ENCODE data around the gene AVPR2.

AVPR2 gene

GRCh38 chrX:153930011-153930910 is 25.8 kb downstream of the AVPR2 start:
- TF ChIP-seq GATA1 (IDR thresholded peaks at IDR 0.05; ENCODE audit: low read depth, low read length) (no peak), POLR2A (IDR thresholded peaks at IDR 0.05; ENCODE audit: low read length) (no peak)
- no peak for DNase-seq

GRCh38 chrX:153931151-153931550 is 26.7 kb downstream of the AVPR2 start:
- no peak for DNase-seq
- TF ChIP-seq GATA1 (IDR thresholded peaks at IDR 0.05; ENCODE audit: low read depth, low read length) (no peak), POLR2A (IDR thresholded peaks at IDR 0.05; ENCODE audit: low read length) (no peak)

- no peak for DNase-seq
- TF ChIP-seq POLR2A (IDR thresholded peaks at IDR 0.05; ENCODE audit: low read length) (no peak), GATA1 (IDR thresholded peaks at IDR 0.05; ENCODE audit: low read depth, low read length) (no peak)
Measured at GRCh38 chrX:153931748-153932147, 27.3 kb downstream of the AVPR2 start.

GRCh38 chrX:153932220-153932915 is 27.9 kb downstream of the AVPR2 start:
- TF ChIP-seq GATA1 (IDR thresholded peaks at IDR 0.05; ENCODE audit: low read depth, low read length) = no peak
- DNase-seq = no peak

- TF ChIP-seq POLR2A (IDR thresholded peaks at IDR 0.05; ENCODE audit: low read length) (no peak), GATA1 (IDR thresholded peaks at IDR 0.05; ENCODE audit: low read depth, low read length) (no peak)
- DNase-seq = no peak
Measured at GRCh38 chrX:153933748-153934147, 29.3 kb downstream of the AVPR2 start.

- TF ChIP-seq POLR2A (IDR thresholded peaks at IDR 0.05; ENCODE audit: low read length) (no peak), GATA1 (IDR thresholded peaks at IDR 0.05; ENCODE audit: low read depth, low read length) (no peak)
- DNase-seq = peak; percentile 28 to 49
Measured at GRCh38 chrX:153934148-153934761, 29.8 kb downstream of the AVPR2 start.

- peak; percentile 81 to 86 for DNase-seq
- peak; percentile 56 for TF ChIP-seq POLR2A (IDR thresholded peaks at IDR 0.05; ENCODE audit: low read length)
- TF ChIP-seq GATA1 (IDR thresholded peaks at IDR 0.05; ENCODE audit: low read depth, low read length) = no peak
Measured at GRCh38 chrX:153934762-153935325, 30.4 kb downstream of the AVPR2 start, which contains the start of gene NAA10. Gene NAA10, minus strand, starts transcription at chrX:153935037. Its CDS starts 133 bp downstream, at chrX:153934904.

- DNase-seq = peak in 1 of 2 experiments; percentile 31
- no peak for TF ChIP-seq GATA1 (IDR thresholded peaks at IDR 0.05; ENCODE audit: low read depth, low read length)
- TF ChIP-seq POLR2A (IDR thresholded peaks at IDR 0.05; ENCODE audit: low read length) = no peak
Measured at GRCh38 chrX:153935326-153935851, 30.9 kb downstream of the AVPR2 start.

GRCh38 chrX:153937056-153937455 is 32.6 kb downstream of the AVPR2 start:
- TF ChIP-seq GATA1 (IDR thresholded peaks at IDR 0.05; ENCODE audit: low read depth, low read length) = no peak
- TF ChIP-seq POLR2A (IDR thresholded peaks at IDR 0.05; ENCODE audit: low read length) = no peak
- no peak for DNase-seq

- no peak for TF ChIP-seq GATA1 (IDR thresholded peaks at IDR 0.05; ENCODE audit: low read depth, low read length)
- no peak for TF ChIP-seq POLR2A (IDR thresholded peaks at IDR 0.05; ENCODE audit: low read length)
- DNase-seq = no peak
Measured at GRCh38 chrX:153938226-153938786, 33.8 kb downstream of the AVPR2 start.

GRCh38 chrX:153939573-153939972 is 35.1 kb downstream of the AVPR2 start:
- DNase-seq = no peak
- TF ChIP-seq GATA1 (IDR thresholded peaks at IDR 0.05; ENCODE audit: low read depth, low read length) (no peak), POLR2A (IDR thresholded peaks at IDR 0.05; ENCODE audit: low read length) (no peak)

GRCh38 chrX:153941336-153942252 is 37.1 kb downstream of the AVPR2 start:
- TF ChIP-seq GATA1 (IDR thresholded peaks at IDR 0.05; ENCODE audit: low read depth, low read length) (no peak), POLR2A (IDR thresholded peaks at IDR 0.05; ENCODE audit: low read length) (no peak)

More at GRCh38 chrX:153941336-153942252, 37.1 kb downstream of the AVPR2 start:
- peak; percentile 27 to 35 for DNase-seq
